ENCODE data around the gene OOSP2.
"Not testable (repeated sequence)": the region's sequence is repeated elsewhere in the genome, so short reads cannot be mapped to it uniquely, and the experiment has no call there.

- not testable (repeated sequence) for TF ChIP-seq CTCF (IDR thresholded peaks at IDR 0.05; ENCODE audit: low read length); EZH2 (IDR thresholded peaks at IDR 0.05; ENCODE audit: borderline replicate concordance, low read length)
Measured at GRCh38 chr11:60071644-60072043, 31.4 kb downstream of the OOSP2 start.

All from OCI-LY1 (cell line).